ENCODE data around the gene TRMT5. TPM values are rescaled to one million over a fixed set of nuclear protein-coding genes. Genes with fewer than 3 reads are reported as not detected.

TRMT5 gene
- total and polyA plus RNA-seq, 2 of the 4 experiments (the other 2 are of a cell fraction), result 5.0 to 10.4 TPM

DNA sequence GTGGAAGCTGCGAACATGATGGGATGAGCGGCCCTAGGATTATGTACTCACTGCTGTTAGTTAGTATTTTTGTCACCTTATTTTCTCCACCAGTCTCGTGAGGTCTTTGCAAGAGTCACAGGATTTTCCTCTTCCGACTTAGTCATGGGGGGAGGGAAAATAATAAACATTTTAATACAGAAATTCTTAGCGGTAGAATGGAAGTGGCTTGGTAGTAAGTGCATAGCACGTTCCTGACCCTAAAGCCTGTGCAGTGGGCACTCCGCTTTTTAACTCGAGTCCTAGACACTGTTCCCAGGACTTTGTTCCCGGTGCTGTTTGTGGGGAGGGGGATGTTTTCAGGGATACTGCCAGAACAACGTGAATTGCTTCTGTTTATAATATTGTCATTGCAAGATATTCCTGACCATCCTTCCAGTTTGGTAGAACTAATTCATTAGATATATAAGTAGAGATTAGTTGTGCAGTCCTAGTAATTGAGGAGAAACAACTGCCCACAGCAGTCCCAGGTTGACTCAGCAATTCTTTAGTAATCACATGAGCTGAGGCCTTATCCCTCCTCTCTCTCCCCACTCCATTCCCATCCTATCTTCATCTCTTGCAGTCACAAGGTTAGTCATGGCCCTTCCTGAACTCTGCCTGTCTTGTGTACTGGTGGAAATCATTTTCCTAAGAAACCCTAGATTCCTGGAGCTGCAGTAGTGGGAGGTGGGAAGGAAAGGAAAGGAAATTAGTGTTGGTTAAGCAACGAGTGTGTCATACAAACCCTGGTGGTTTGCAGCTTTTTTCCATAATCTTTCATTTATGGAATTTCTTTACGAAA, 965 bp upstream of the TRMT5 start:
- peak overlapping the region; percentile 58 for H3K18ac ChIP-seq (ENCODE audit: low read depth, low read length)
- peak overlapping the region; percentile 84 for H3K23ac ChIP-seq (ENCODE audit: low read depth, low read length)
- CTCF ChIA-PET, result interaction anchor here (1.1 kb wide), 1 partner anchor 14 kb away, joined by 4 read pairs; no protein-coding TSS in a partner anchor
- no peaks in the 10 kb centered on the region for H3K9me3 ChIP-seq (ENCODE audit: control insufficient read depth, insufficient read depth, low read length)
- in situ Hi-C loops (cut with MboI; ENCODE audit: low sequenced_read_pairs) (loop anchor here (5.0 to 25.0 kb wide), 3 partner anchors 260 to 345 kb away; partner anchors contain the start of genes SIX1 and SIX4), intact Hi-C loops (cut with micrococcal nuclease) (loop anchor here (1.0 to 5.0 kb wide), 7 partner anchors 45 to 357 kb away; partner anchors contain the start of gene SIX1), dilution Hi-C loops (cut with HindIII; ENCODE audit: low sequenced_read_pairs, unreplicated experiment) (no loop called here)
- POLR2A ChIA-PET (ENCODE audit: unreplicated experiment), result interaction anchor here (0.6 to 1.0 kb wide), 4 partner anchors 172 to 300 kb away, joined by 3 to 8 read pairs (median 4); partner anchors contain the start of gene SIX4
- peak overlapping the region; percentile 72; the same call in 1 of the 2 replicates for H2AK5ac ChIP-seq (ENCODE audit: low read depth, low read length)
- H2BK20ac ChIP-seq (ENCODE audit: low read depth, low read length), result peak overlapping the region; percentile 70; the same call in 1 of the 2 replicates
- H4K91ac ChIP-seq (ENCODE audit: insufficient read depth, low read depth, low read length), result peak overlapping the region; percentile 34
- H2BK5ac ChIP-seq (ENCODE audit: low read depth, low read length, poor library complexity, severe bottlenecking), result peak overlapping the region; percentile 83
- H2AK9ac ChIP-seq (replicated peaks; ENCODE audit: low read depth, low read length, poor library complexity), result peak overlapping the region; percentile 94
- peaks cover 16 to 60% of the 10 kb centered on the region in 2 experiments for H3K79me1 ChIP-seq (ENCODE audit: low read depth in 1 of 2, low read length in 2 of 2)
- peak overlapping the region; percentile 34 for H4K5ac ChIP-seq (ENCODE audit: low read depth, low read length)
- no peaks in the 10 kb centered on the region for H4K20me1 ChIP-seq (ENCODE audit: insufficient read depth, low read length)
- BruUV-seq (replicated peaks), result no TSS peak
- no peaks in the 10 kb centered on the region for H3K27me3 ChIP-seq (ENCODE audit: control insufficient read depth, insufficient read depth, low read length)
- ATAC-seq (ENCODE audit: low read depth) (peak; percentile 64), DNase-seq (peak; percentile 94)
- H2AFZ ChIP-seq (replicated peaks; ENCODE audit: low read length, poor library complexity), result peak overlapping the region; percentile 98
- no peaks in the 10 kb centered on the region; the same call in 1 of the 2 replicates for H3K4me1 ChIP-seq (ENCODE audit: control insufficient read depth, insufficient read depth, low read length)
- peaks cover 8% of the 10 kb centered on the region for H3K36me3 ChIP-seq (ENCODE audit: control insufficient read depth, insufficient read depth, low read length)
- H3K27ac ChIP-seq (ENCODE audit: insufficient read depth, low read length), result peak overlapping the region; percentile 89
- peak overlapping the region; percentile 67 for H2BK120ac ChIP-seq (ENCODE audit: low read depth, low read length)
- H3K4ac ChIP-seq (ENCODE audit: low read depth, low read length), result peak overlapping the region; percentile 81
- H3K9ac ChIP-seq (ENCODE audit: low read depth, low read length), result peak overlapping the region; percentile 87
- peak overlapping the region; percentile 62 to 84; a peak in 3 of 4 replicates for H4K8ac ChIP-seq (ENCODE audit: low read depth in 2 of 2, low read length in 2 of 2)
- peak overlapping the region; percentile 83 for H3K4me3 ChIP-seq (ENCODE audit: insufficient read depth, low read depth, low read length)
- peaks cover 3% of the 10 kb centered on the region; the same call in 1 of the 2 replicates for H3K9me1 ChIP-seq (ENCODE audit: insufficient read depth, low read length)
- no CpG with 5 or more reads among the region's 12 CpGs for WGBS, 2 experiments (ENCODE audit: extremely low coverage in 2 of 2, insufficient read length in 1 of 2)
- peak overlapping the region; percentile 2; the same call in 2 of the 3 replicates for H2BK15ac ChIP-seq (ENCODE audit: low read depth, low read length)
- peak overlapping the region; percentile 74 for H3K56ac ChIP-seq (ENCODE audit: extremely low read depth, insufficient read depth, low read length)
- H3K4me2 ChIP-seq (ENCODE audit: low read depth, low read length), result peak overlapping the region; percentile 93
- H3K14ac ChIP-seq (replicated peaks; ENCODE audit: low read depth, low read length), result peak overlapping the region; percentile 87
- peak; percentile 76 for TF ChIP-seq CEBPB (IDR thresholded peaks at IDR 0.05; ENCODE audit: low read depth, low read length)
- peak; percentile 44 for TF ChIP-seq POLR2A (IDR thresholded peaks at IDR 0.05; ENCODE audit: low read depth, low read length)
- TF ChIP-seq BHLHE40 (IDR thresholded peaks at IDR 0.05; ENCODE audit: low read depth, low read length), result peak; percentile 76
- TF ChIP-seq, protein P1, sequence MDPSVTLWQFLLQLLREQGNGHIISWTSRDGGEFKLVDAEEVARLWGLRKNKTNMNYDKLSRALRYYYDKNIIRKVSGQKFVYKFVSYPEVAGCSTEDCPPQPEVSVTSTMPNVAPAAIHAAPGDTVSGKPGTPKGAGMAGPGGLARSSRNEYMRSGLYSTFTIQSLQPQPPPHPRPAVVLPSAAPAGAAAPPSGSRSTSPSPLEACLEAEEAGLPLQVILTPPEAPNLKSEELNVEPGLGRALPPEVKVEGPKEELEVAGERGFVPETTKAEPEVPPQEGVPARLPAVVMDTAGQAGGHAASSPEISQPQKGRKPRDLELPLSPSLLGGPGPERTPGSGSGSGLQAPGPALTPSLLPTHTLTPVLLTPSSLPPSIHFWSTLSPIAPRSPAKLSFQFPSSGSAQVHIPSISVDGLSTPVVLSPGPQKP (IDR thresholded peaks at IDR 0.05; ENCODE audit: borderline replicate concordance, low read depth, low read length), result no peak
- TF ChIP-seq, protein P2, sequence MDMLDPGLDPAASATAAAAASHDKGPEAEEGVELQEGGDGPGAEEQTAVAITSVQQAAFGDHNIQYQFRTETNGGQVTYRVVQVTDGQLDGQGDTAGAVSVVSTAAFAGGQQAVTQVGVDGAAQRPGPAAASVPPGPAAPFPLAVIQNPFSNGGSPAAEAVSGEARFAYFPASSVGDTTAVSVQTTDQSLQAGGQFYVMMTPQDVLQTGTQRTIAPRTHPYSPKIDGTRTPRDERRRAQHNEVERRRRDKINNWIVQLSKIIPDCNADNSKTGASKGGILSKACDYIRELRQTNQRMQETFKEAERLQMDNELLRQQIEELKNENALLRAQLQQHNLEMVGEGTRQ (IDR thresholded peaks at IDR 0.05; ENCODE audit: low read depth, low read length), result peak; percentile 73
- TF ChIP-seq, protein P3, sequence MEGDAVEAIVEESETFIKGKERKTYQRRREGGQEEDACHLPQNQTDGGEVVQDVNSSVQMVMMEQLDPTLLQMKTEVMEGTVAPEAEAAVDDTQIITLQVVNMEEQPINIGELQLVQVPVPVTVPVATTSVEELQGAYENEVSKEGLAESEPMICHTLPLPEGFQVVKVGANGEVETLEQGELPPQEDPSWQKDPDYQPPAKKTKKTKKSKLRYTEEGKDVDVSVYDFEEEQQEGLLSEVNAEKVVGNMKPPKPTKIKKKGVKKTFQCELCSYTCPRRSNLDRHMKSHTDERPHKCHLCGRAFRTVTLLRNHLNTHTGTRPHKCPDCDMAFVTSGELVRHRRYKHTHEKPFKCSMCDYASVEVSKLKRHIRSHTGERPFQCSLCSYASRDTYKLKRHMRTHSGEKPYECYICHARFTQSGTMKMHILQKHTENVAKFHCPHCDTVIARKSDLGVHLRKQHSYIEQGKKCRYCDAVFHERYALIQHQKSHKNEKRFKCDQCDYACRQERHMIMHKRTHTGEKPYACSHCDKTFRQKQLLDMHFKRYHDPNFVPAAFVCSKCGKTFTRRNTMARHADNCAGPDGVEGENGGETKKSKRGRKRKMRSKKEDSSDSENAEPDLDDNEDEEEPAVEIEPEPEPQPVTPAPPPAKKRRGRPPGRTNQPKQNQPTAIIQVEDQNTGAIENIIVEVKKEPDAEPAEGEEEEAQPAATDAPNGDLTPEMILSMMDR (conservative IDR thresholded peaks at IDR 0.05; ENCODE audit: low read depth, low read length), result no peak
- TF ChIP-seq MXI1 (IDR thresholded peaks at IDR 0.05; ENCODE audit: borderline replicate concordance, low read depth, low read length), result peak; percentile 46; the same call in 1 of the 2 replicates
- TF ChIP-seq MAFK (IDR thresholded peaks at IDR 0.05; ENCODE audit: low read depth, low read length), result peak; percentile 90
- TF ChIP-seq RAD21 (IDR thresholded peaks at IDR 0.05; ENCODE audit: low read length), result peak; percentile 4; the same call in 1 of the 2 replicates
- TF ChIP-seq NFE2L2 (IDR thresholded peaks at IDR 0.05; ENCODE audit: low read depth, low read length), result peak; percentile 82
- peak; percentile 23; the same call in 1 of the 2 replicates for TF ChIP-seq MAZ (IDR thresholded peaks at IDR 0.05; ENCODE audit: borderline replicate concordance, low read depth, low read length)
- no peak; the same call in none of the 2 replicates for TF ChIP-seq SMC3 (IDR thresholded peaks at IDR 0.05; ENCODE audit: low read depth, low read length)

Data from IMR-90 (cell line).